ENCODE results near the gene ZSCAN25. TPM values are rescaled to one million over a fixed set of nuclear protein-coding genes. Genes with fewer than 3 reads are reported as not detected.

ZSCAN25 gene
- total RNA-seq, 1 donor from 2014 or later, result 22.9 TPM

DNA sequence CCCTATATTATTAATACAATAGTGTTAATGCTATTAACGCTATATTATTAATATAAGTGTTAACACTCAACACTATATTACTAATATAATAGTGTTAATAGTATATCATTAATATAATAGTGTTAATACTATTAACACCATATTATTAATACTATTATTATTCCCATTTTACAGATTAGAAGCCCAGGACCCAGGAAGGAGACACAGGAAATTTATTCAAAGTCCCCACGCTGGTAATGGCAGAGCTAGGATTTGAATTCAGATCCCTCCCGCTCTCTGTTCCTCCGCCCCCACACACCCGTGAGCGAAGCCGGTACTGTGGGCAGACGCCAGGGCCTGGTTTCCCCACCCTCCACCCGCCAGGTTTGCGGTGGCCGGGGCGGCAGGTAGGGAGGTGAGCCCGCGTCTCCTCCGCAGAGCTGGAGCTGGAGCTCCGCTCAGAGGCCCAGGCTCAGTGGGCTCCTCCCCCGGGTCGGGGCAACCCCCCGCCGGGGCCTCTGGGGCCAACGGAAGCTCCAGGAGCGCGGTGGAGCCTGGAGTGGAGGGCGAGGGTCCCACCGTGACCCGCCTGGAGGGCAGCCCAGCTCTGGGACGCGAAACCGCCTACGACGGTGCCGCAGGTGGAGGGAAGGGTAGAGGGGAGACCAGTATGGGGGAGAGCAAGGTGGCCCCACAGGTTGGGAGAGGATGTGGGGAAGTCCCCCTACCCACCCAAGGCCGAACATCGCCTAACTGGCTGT lies 18.8 kb upstream of the ZSCAN25 start, which contains the start of gene TMEM225B:
TSS of gene TMEM225B (plus strand) at position 506 of the 740 bp plus-strand sequence. CDS start 6,122 bp downstream, outside the sequence.
- H3K36me3 Mint-ChIP-seq, result no peaks in the 10 kb centered on the region
- H3K9me3 Mint-ChIP-seq, result no peaks in the 10 kb centered on the region
- peaks cover 12% of the 10 kb centered on the region for H3K27me3 Mint-ChIP-seq
- no peak within 1 kb of the TSS for H3K27ac Mint-ChIP-seq
- H3K4me1 Mint-ChIP-seq (ENCODE audit: unreplicated experiment), result no peaks in the 10 kb centered on the region
- no peak within 1 kb of the TSS for H3K4me3 Mint-ChIP-seq
- TF ChIP-seq, protein P1, sequence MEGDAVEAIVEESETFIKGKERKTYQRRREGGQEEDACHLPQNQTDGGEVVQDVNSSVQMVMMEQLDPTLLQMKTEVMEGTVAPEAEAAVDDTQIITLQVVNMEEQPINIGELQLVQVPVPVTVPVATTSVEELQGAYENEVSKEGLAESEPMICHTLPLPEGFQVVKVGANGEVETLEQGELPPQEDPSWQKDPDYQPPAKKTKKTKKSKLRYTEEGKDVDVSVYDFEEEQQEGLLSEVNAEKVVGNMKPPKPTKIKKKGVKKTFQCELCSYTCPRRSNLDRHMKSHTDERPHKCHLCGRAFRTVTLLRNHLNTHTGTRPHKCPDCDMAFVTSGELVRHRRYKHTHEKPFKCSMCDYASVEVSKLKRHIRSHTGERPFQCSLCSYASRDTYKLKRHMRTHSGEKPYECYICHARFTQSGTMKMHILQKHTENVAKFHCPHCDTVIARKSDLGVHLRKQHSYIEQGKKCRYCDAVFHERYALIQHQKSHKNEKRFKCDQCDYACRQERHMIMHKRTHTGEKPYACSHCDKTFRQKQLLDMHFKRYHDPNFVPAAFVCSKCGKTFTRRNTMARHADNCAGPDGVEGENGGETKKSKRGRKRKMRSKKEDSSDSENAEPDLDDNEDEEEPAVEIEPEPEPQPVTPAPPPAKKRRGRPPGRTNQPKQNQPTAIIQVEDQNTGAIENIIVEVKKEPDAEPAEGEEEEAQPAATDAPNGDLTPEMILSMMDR (conservative IDR thresholded peaks at IDR 0.05), result no peak
- no peak for DNase-seq (ENCODE audit: extremely low spot score, unreplicated experiment)

DNA sequence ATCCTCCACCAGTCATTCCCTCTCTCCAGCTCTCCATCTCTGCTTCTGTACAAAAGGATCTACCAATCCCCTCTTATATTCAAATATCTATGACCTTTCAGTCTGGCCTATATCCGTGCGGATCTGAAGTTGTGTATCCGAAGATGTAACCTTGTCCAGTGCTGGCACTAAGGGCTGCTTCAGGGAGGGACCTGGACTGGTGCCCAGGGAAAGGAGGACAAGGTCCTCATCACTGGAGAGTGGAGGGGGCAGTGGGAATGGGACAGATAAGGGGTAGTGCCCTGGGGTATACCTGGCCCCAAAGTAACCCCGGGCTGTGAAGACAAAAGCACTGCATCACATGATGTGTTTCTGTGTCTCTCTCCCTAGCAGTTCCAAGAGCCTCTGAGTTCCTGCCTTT lies 16.9 kb upstream of the ZSCAN25 start:
- no peaks in the 10 kb centered on the region for H3K36me3 Mint-ChIP-seq
- H3K27me3 Mint-ChIP-seq, result peaks cover 15% of the 10 kb centered on the region
- DNase-seq (ENCODE audit: extremely low spot score, unreplicated experiment), result peak; percentile 42
- no peaks in the 10 kb centered on the region for H3K4me1 Mint-ChIP-seq (ENCODE audit: unreplicated experiment)
- H3K4me3 Mint-ChIP-seq, result no peak overlapping the region
- TF ChIP-seq, protein P1 (conservative IDR thresholded peaks at IDR 0.05), result no peak
- no peak overlapping the region for H3K27ac Mint-ChIP-seq
- H3K9me3 Mint-ChIP-seq, result no peaks in the 10 kb centered on the region

DNA sequence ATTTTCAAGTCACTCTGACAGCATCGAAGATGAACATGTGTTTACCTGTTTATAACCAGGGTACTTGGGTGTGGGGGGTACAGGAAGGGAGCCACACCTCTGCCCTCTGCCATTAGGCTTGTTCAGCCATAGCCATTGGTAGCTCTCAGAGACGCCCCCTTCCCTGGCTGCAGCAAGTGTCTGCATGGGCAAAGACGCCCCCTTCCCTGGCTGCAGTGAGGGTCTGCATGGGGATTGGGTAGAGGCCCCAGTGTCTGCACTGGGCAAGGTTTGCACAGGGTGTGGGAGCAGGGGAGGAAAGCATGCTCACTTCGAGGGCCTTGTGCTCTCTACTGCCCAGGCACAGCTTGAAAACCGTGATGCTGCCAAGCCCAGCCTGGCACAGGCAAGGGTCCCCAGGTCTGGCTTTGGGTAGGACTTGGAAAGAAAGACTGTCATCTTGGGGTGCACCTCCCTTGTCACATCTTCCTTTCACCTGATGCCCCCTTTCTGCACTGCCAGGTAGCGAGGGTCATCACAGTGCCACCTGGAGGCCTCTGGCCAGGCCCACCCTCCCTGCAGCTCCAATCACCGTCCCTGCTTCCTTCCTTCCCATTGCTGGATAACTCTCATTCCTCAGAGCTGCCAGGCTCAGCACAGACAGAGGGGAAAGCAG lies 15.0 kb upstream of the ZSCAN25 start:
- Mint-ChIP-seq H3K27me3 (peaks cover 15% of the 10 kb centered on the region), H3K4me1 (ENCODE audit: unreplicated experiment) (no peaks in the 10 kb centered on the region), H3K27ac (no peak overlapping the region), H3K9me3 (no peaks in the 10 kb centered on the region), H3K36me3 (no peaks in the 10 kb centered on the region), H3K4me3 (no peak overlapping the region)
- TF ChIP-seq, protein P1 (conservative IDR thresholded peaks at IDR 0.05), result no peak
- peak; percentile 60 for DNase-seq (ENCODE audit: extremely low spot score, unreplicated experiment)

DNA sequence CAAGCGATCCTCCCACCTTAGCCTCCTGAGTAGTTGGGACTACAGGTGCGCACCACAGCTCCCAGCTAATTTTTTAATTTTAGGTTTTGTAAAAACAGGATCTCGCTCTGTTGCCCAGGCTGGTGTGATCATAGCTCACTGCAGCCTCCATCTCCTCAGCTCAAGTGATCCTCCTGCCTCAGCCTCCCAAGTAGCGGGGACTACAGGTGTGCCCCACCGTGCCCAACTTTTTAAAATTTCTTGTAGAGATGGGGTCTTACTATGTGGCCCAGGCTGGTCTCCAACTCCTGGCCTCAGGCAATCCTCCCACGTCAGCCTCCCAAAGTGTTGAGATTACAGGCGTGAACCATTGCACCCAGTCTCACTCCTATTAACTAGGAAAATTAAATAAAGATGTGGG lies 11.2 kb upstream of the ZSCAN25 start:
- Mint-ChIP-seq H3K9me3 (no peaks in the 10 kb centered on the region), H3K4me3 (no peak overlapping the region), H3K27ac (no peak overlapping the region), H3K36me3 (no peaks in the 10 kb centered on the region), H3K27me3 (peaks cover 18% of the 10 kb centered on the region), H3K4me1 (ENCODE audit: unreplicated experiment) (no peaks in the 10 kb centered on the region)
- TF ChIP-seq, protein P1 (conservative IDR thresholded peaks at IDR 0.05), result no peak
- peak; percentile 16 for DNase-seq (ENCODE audit: extremely low spot score, unreplicated experiment)

DNA sequence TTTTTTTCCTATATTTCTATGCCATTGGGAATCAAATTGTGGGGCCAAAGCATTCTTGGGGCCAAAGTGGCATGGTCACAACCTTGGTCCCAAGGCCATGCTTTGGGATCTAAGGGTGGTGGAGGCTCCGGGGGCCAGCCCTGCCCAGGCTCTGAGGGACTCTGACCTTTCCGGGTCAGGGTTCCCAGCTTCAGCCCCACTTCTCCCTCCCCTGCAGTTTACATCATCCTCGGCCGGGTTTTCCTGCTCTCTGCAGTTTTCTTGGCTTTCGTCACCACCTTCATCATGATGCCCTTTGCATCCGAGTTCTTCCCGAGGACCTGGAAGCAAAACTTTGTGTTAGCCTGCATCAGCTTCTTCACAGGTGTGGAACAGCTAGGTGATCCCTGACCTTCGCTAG lies 10.2 kb upstream of the ZSCAN25 start:
- Mint-ChIP-seq H3K4me3 (no peak overlapping the region), H3K27ac (no peak overlapping the region), H3K27me3 (peaks cover 12% of the 10 kb centered on the region), H3K4me1 (ENCODE audit: unreplicated experiment) (no peaks in the 10 kb centered on the region), H3K9me3 (no peaks in the 10 kb centered on the region), H3K36me3 (no peaks in the 10 kb centered on the region)
- DNase-seq (ENCODE audit: extremely low spot score, unreplicated experiment), result peak; percentile 48
- TF ChIP-seq, protein P1 (conservative IDR thresholded peaks at IDR 0.05), result no peak
